ENCODE data around the gene DCTN5. TPM values are rescaled to one million over a fixed set of nuclear protein-coding genes. Genes with fewer than 3 reads are reported as not detected.

The DCTN5 gene
- 27.2 and 30.7 TPM in 2 replicates for total RNA-seq

DNA sequence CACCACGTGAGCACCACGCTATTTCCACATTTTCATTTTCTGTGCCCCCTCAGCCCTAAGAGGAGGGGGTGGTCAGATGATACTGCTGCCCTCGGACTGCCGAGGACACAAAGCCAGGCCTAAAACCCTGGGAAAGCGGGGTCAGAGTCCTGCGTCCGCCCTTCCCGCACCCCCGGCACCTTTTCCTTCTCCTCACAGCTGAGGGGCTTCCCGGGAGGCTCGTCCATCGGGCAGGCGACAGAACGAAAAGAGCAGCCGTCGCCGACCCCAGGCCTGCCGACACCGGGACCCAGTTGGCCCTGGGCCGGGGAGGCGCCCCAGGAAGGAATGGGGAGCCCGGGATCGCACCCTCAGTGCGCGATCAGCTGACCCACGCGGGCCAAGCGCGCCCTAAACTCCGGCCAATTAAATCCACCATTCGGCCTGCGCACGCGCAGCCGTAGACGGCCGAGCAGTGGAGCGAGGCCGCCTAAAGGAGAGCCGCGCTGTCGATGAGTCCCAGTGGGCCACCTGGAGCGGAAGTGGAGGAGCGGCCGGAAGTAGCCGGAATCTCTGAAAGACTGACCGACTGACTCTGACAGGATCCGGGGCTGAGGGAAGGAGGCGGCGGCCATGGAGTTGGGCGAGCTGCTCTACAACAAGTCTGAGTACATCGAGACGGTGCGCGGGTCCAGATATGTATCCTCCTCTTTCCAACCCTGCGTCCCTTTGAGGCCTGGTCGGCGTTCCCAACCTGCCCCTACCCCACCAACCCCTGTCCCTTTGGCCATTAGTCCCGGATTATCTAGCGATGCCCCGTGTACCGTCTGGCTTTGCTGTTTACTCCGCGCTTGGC lies at the start of gene DCTN5, which contains the start of gene PALB2:
DCTN5 (plus strand) TSS at position 536 of the 835 bp plus-strand sequence; CDS start at position 613, 77 bp downstream.
PALB2 (minus strand) TSS at position 380 of the 835 bp plus-strand sequence; CDS start at position 227, 153 bp downstream.

DNA sequence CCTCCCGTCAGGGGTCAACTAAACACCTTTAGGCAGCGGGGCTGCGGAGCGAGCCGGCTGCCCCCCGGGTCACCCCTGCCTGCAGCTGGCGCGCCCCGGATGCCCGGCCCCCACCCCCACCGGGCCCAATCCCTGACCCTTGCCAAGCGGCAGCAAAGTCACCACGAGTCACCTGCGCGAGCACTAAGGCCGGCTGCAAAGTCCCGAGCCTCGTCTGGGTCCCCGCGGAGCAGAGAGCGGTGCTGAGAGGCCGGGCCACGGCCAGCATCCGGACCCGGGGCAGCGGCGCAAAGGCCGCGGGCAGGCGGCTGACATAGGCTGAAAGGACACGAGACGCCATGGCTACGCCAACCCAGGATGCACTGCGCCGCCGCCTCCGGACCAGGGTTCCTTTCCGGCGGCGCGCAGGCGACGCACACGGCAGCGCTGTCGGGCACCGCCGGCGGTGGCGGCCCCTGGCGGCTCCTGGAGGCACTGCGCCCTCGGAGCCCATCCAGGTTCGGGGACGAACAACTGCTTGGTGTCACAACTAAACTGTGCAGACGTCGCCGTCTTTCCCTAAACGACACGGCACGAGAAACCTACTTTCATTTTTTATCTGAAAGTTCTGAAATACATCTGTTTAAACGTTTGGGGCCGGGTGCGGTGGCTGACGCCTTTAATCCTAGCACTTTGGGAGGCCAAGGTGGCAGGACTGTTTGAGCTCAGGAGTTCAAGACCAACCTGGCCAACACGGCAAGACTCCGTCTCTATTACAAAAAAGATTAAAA lies 45.1 kb upstream of the DCTN5 start, which contains the start of gene NDUFAB1:
NDUFAB1 (minus strand) TSS at position 366 of the 770 bp plus-strand sequence; CDS start at position 340, 26 bp downstream.

DNA sequence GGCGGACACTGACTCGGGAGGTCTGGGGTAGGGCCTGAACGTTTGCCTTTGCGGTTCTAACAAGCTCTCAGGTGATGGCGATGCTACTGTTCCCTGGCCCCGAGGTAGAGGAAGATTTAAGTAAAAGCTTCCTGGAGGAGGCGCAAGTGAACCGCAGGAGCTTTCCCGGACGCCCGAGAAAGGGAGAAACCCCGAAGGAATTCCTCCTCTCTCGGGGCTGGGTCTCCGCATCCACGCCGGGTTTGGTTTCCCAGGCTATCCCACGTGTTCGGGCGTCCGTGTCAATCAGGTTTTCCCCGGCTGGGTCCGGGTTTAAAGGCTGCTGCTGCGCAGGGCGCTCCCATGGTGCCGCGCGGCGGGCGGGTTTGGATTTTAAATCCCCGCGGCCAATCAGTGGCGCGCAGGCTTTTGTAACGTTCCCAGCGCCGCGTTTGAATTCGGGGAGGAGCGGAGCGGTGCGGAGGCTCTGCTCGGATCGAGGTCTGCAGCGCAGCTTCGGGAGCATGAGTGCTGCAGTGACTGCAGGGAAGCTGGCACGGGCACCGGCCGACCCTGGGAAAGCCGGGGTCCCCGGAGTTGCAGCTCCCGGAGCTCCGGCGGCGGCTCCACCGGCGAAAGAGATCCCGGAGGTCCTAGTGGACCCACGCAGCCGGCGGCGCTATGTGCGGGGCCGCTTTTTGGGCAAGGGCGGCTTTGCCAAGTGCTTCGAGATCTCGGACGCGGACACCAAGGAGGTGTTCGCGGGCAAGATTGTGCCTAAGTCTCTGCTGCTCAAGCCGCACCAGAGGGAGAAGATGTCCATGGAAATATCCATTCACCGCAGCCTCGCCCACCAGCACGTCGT lies 37.4 kb downstream of the DCTN5 start, which contains the start of gene PLK1:
PLK1 (plus strand) TSS at position 460 of the 844 bp plus-strand sequence; CDS start at position 504, 44 bp downstream.

DNA sequence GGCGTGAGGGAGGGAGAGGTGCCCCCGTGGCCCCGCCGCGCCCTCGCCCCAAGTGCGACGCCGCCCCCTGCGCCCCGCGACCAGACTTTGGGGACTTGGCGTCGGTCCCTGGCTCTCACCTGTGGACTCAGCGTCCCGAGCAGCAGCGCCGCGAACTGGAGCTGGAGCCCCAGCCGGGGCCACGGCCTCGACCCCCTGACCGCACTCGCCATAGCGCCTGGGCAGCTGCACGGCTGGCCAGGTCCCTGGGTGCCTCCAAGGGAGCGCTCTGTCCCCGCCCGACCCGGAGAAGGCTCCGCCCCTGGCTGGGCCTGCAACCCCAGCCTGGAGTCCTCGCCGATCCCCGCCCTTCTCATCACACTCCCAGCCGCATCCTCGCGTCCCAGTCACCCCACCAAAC lies 71.7 kb downstream of the DCTN5 start, which contains the start of gene ERN2:
ERN2 (minus strand) TSS at position 247 of the 400 bp plus-strand sequence; CDS start at position 212, 35 bp downstream.

Other genes starting within 250 kb of the DCTN5 start
- gene COG7, start 188.3 kb upstream of the DCTN5 start, total RNA-seq, result 16.9 and 21.1 TPM in 2 replicates
- gene GGA2, start 131.0 kb upstream of the DCTN5 start, total RNA-seq, result 14.7 and 21.9 TPM in 2 replicates
- 37.8 and 39.3 TPM in 2 replicates for gene EARS2, start 84.1 kb upstream of the DCTN5 start, total RNA-seq
- gene UBFD1, start 83.7 kb upstream of the DCTN5 start, total RNA-seq, result 77.2 and 85.0 TPM in 2 replicates
- 73.1 and 78.3 TPM in 2 replicates for gene NDUFAB1, start 45.1 kb upstream of the DCTN5 start, total RNA-seq
- 15.4 and 17.0 TPM in 2 replicates for gene PALB2, start 156 bp upstream of the DCTN5 start, total RNA-seq
- 31.6 and 46.7 TPM in 2 replicates for gene PLK1, start 37.4 kb downstream of the DCTN5 start, total RNA-seq
- not detected in 2 replicates for gene ERN2, start 71.8 kb downstream of the DCTN5 start, total RNA-seq
- not detected in 2 replicates for gene CHP2, start 113.6 kb downstream of the DCTN5 start, total RNA-seq
- under 0.01 TPM in 1 of 2 replicates, not detected in the other for gene PRKCB, start 194.5 kb downstream of the DCTN5 start, total RNA-seq

Measured in subcutaneous preadipocyte (primary cell).